Measurements from ENCODE around the gene LZTR1.

- TF ChIP-seq CTCF (IDR thresholded peaks at IDR 0.05) (no peak), POLR2A (IDR thresholded peaks at IDR 0.05) (no peak), EP300 (IDR thresholded peaks at IDR 0.05; ENCODE audit: low read depth) (no peak), POLR2AphosphoS5 (IDR thresholded peaks at IDR 0.05) (no peak)
These were observed 7.4 kb downstream of the LZTR1 start for GRCh38 chr22:20989323-20990138.

Measured in transverse colon (tissue), 4 donors.